Muscle of leg (tissue), 11 donors: Measurements from ENCODE around the gene TESK2. TPM values are rescaled to one million over a fixed set of nuclear protein-coding genes. Genes with fewer than 3 reads are reported as not detected.

Experiments used
- DNase-seq: peaks from one replicate; pipeline ENCODE4 v3.0.0; 2013
- H3K27ac ChIP-seq: one replicate; pipeline ENCODE4 v1.5.1; 2013; ENCODE audit warnings: mild to moderate bottlenecking, low read length, control low read depth
- H3K27me3 ChIP-seq: one replicate; pipeline ENCODE4 v1.6.1; 2013; ENCODE audit warnings: low read length; ENCODE audit not compliant: control insufficient read depth, insufficient read depth
- H3K36me3 ChIP-seq: one replicate; pipeline ENCODE4 v1.6.1; 2013; ENCODE audit warnings: low read length; ENCODE audit not compliant: control insufficient read depth, insufficient read depth
- H3K4me1 ChIP-seq: one replicate; pipeline ENCODE4 v1.6.1; 2013; ENCODE audit warnings: low read length; ENCODE audit not compliant: control insufficient read depth, insufficient read depth
- H3K4me3 ChIP-seq: one replicate; pipeline ENCODE4 v1.5.1; 2013; ENCODE audit warnings: low read length, control low read depth
- H3K9me3 ChIP-seq: replicated peaks from 2 replicates; pipeline ENCODE4 v1.6.1; 2013; ENCODE audit warnings: low read depth, low read length; ENCODE audit not compliant: control insufficient read depth
- WGBS: methylation state at CpG from one replicate; pipeline ENCODE4 v1.1.5; 2013; ENCODE audit warnings: missing lambda C conversion rate; ENCODE audit not compliant: insufficient coverage; 5-methylcytosine and 5-hydroxymethylcytosine counted together
- polyA plus RNA-seq, 8 donors: library from polyadenylated mRNA; unstranded; fragments of 120-200 nt; gene quantifications; one replicate each; pipeline versions ENCODE4 v1.2.1 to v1.2.3, GENCODE V29; 2013; ENCODE audit warnings: inconsistent platforms in 1 of 8, low replicate concordance in 1 of 8; ENCODE audit not compliant: insufficient read length in 8 of 8, insufficient read depth in 1 of 8
- total RNA-seq: library from RNA; stranded (reverse); fragments of 120-200 nt; gene quantifications from one replicate; pipeline ENCODE4 v1.2.4, GENCODE V29; 2013

The TESK2 gene
- total and polyA plus RNA-seq, 9 donors: 1.3 to 3.1 (median 2.2) TPM

- Histone ChIP-seq H3K27ac (no peak overlapping the region), H3K36me3 (no peaks in the 10 kb centered on the region), H3K4me3 (no peak overlapping the region), H3K27me3 (no peaks in the 10 kb centered on the region), H3K4me1 (no peaks in the 10 kb centered on the region), H3K9me3 (no peaks in the 10 kb centered on the region)
- no peak for DNase-seq
- WGBS: 43% methylated on average over 2 of the region's 4 CpGs
These were observed 173.8 kb downstream of the TESK2 start for GRCh38 chr1:45317166-45317565.

- no peak overlapping the region for H3K4me3 ChIP-seq
- H3K27ac ChIP-seq: no peak overlapping the region
- no peaks in the 10 kb centered on the region for H3K36me3 ChIP-seq
- no peaks in the 10 kb centered on the region for H3K27me3 ChIP-seq
- H3K9me3 ChIP-seq: no peaks in the 10 kb centered on the region
- no peaks in the 10 kb centered on the region for H3K4me1 ChIP-seq
- WGBS: no CpG with 5 or more reads among the region's 3 CpGs
- no peak for DNase-seq
These were observed 176.7 kb downstream of the TESK2 start for GRCh38 chr1:45314266-45314665.

- WGBS: no CpG with 5 or more reads among the region's 3 CpGs
- H3K36me3 ChIP-seq: no peaks in the 10 kb centered on the region
- no peak for DNase-seq
These were observed 184.1 kb downstream of the TESK2 start for GRCh38 chr1:45306905-45307304.

GRCh38 chr1:45306319-45306718 is 184.6 kb downstream of the TESK2 start:
- Histone ChIP-seq H3K27me3 (peaks cover 2% of the 10 kb centered on the region), H3K4me3 (no peak overlapping the region), H3K9me3 (no peaks in the 10 kb centered on the region), H3K27ac (no peak overlapping the region), H3K4me1 (peaks cover 18% of the 10 kb centered on the region), H3K36me3 (no peaks in the 10 kb centered on the region)
- no CpG with 5 or more reads among the region's 8 CpGs for WGBS
- no peak for DNase-seq

More at GRCh38 chr1:45306905-45307304, 184.1 kb downstream of the TESK2 start:
- H3K9me3 ChIP-seq: no peaks in the 10 kb centered on the region
- no peak overlapping the region for H3K4me3 ChIP-seq
- peaks cover 18% of the 10 kb centered on the region for H3K4me1 ChIP-seq
- H3K27ac ChIP-seq: no peak overlapping the region
- peaks cover 2% of the 10 kb centered on the region for H3K27me3 ChIP-seq

DNA sequence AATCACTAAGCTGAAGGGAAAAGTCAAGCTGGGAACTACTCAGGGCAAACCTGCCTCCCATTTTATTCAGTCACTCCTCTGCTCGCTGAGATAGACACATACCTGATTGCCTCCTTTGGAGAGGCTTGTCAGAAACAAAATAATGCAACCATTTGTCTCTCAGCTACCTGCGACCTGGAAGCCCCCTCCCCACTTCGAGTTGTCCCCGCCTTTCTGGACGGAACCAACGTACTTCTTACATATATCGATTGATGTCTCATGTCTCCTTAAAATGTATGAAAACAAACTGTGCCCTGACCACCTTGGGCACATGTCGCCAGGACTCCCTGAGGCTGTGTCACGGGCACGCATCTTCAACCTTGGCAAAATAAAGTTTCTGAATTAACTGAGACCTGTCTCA is 185.7 kb downstream of the TESK2 start:
- peak overlapping the region; percentile 16 for H3K27ac ChIP-seq

DNA sequence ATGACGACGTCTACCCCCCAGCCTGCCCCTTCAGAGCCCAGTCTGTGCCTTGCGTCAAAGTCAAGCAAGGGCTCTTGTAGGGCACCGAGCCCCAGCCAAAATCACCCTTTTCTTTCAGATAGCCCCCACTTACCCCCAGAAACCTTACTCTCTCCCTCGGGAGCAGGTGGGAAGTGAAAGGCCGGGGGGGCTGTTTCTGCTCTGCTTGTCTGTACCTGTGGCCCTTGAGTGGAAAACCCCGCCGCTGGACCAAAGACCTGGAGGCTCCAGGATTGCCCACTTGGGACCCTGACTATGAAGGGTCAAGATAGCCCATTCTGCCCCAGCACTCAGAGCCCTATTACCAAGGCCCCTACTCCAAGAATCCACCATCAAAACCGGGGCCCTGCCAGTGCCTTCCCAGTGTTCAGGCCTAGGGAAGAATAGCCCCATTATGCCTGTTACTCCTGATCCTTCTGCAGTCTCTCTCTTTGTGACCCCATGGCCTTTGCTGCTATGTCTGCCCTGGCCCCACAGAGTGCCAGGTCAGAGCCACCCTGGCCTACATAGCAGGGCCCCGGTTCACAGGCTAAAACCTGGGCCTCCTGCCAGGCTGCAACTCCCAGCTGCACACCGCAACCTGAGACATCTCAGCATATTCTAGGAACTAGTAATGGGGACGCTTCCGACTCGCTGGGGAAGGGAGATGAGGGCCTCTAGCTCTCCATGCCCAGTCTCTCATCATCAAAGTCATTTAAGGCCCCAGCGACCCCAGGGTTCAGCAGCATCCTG is 186.5 kb downstream of the TESK2 start:
- peak overlapping the region; percentile 94 for H3K27ac ChIP-seq
- H3K9me3 ChIP-seq: no peaks in the 10 kb centered on the region
- H3K27me3 ChIP-seq: peaks cover 2% of the 10 kb centered on the region
- DNase-seq: peak; percentile 65
- 32% methylated on average over 4 of the region's 15 CpGs for WGBS
- peaks cover 18% of the 10 kb centered on the region for H3K4me1 ChIP-seq
- peak overlapping the region; percentile 91 for H3K4me3 ChIP-seq
- no peaks in the 10 kb centered on the region for H3K36me3 ChIP-seq

More for the DNA sequence above, 185.7 kb downstream of the TESK2 start:
- H3K9me3 ChIP-seq: no peaks in the 10 kb centered on the region
- no peak overlapping the region for H3K4me3 ChIP-seq
- WGBS: 54% methylated on average over 7 of the region's 10 CpGs
- H3K36me3 ChIP-seq: no peaks in the 10 kb centered on the region
- peaks cover 18% of the 10 kb centered on the region for H3K4me1 ChIP-seq
- no peak for DNase-seq
- H3K27me3 ChIP-seq: peaks cover 2% of the 10 kb centered on the region

GRCh38 chr1:45303520-45304310 is 187.2 kb downstream of the TESK2 start:
- Histone ChIP-seq H3K27me3 (peaks cover 2% of the 10 kb centered on the region), H3K36me3 (no peaks in the 10 kb centered on the region), H3K4me1 (peaks cover 18% of the 10 kb centered on the region), H3K9me3 (no peaks in the 10 kb centered on the region), H3K27ac (peak overlapping the region; percentile 94), H3K4me3 (peak overlapping the region; percentile 91)
- under 1% methylated on average over 67 of the region's 68 CpGs for WGBS
- DNase-seq: peak; percentile 99

DNA sequence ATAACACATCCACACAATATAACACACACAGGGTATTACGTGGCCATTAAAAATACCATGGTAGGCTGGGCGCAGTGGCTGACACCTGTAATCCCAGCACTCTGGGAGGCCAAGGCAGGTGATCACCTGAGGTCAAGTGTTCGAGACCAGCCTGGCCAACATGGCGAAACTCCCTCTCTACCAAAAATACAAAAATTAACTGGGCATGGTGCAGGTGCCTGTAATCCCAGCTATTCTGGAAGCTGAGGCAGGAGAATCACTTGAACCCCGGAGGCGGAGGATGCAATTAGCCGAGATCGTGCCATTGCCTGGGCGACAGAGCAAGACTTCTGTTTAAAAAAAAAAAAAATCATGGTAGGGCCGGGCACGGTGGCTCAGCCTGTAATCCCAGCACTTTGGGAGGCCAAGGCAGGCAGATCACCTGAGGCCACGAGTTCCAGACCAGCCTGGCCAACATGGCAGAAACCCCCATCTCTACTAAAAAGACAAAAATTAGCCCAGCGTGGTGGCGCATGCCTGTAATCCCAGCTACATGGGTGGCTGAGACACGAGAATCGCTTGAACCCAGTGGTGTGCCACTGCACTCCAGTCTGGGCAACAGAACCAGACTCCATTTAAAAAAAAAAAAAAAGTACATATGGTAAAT is 188.3 kb downstream of the TESK2 start:
- H3K4me3 ChIP-seq: peak overlapping the region; percentile 70
- H3K9me3 ChIP-seq: no peaks in the 10 kb centered on the region
- DNase-seq: no peak
- no peaks in the 10 kb centered on the region for H3K36me3 ChIP-seq
- H3K27me3 ChIP-seq: peaks cover 2% of the 10 kb centered on the region
- 89% methylated on average over 7 of the region's 16 CpGs for WGBS
- no peak overlapping the region for H3K27ac ChIP-seq
- H3K4me1 ChIP-seq: peaks cover 18% of the 10 kb centered on the region

DNA sequence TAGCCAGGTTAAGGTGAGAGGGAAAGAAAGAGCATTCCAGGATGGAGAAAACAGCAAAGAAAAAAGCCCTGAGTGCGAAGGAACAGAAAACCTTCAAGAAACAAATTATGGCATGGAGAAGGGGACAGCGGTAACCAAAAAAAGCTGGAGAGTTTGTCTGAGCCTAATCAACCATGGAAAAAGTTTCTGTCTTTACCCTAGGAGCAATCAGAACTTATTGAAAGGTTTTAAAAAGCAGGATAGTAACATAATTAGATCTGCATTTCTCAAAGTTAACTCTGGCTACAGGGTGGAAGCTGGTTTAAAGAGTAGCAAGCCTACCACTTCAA is 190.3 kb downstream of the TESK2 start:
- Histone ChIP-seq H3K9me3 (no peaks in the 10 kb centered on the region), H3K4me3 (no peak overlapping the region), H3K36me3 (no peaks in the 10 kb centered on the region), H3K4me1 (peaks cover 18% of the 10 kb centered on the region), H3K27me3 (no peaks in the 10 kb centered on the region), H3K27ac (no peak overlapping the region)
- 43% methylated on average over 1 of the region's 2 CpGs for WGBS
- no peak for DNase-seq
